ENCODE measurements around the gene SH2D1B.

SH2D1B gene

GRCh38 chr1:162381383-162381782 is 30.6 kb downstream of the SH2D1B start, which contains the start of gene C1orf226:
TSS of gene C1orf226 (plus strand) at chr1:162381728. CDS start at chr1:162381902, 174 bp downstream.
- DNase-seq: no peak

GRCh38 chr1:162380061-162380846 is 31.7 kb downstream of the SH2D1B start:
- no peak for DNase-seq

GRCh38 chr1:162376691-162377090 is 35.2 kb downstream of the SH2D1B start, which contains the start of gene SPATA46:
TSS of gene SPATA46 (minus strand) at chr1:162376854. CDS start at chr1:162376790, 64 bp downstream.
- DNase-seq: no peak

- no peak for DNase-seq
Measured at GRCh38 chr1:162375463-162375862, 36.5 kb downstream of the SH2D1B start.

- no peak for DNase-seq
Measured at GRCh38 chr1:162374406-162374805, 37.5 kb downstream of the SH2D1B start.

- no peak for DNase-seq
Measured at GRCh38 chr1:162373541-162374260, 38.2 kb downstream of the SH2D1B start.

GRCh38 chr1:162373072-162373427 is 38.9 kb downstream of the SH2D1B start:
- DNase-seq: no peak

- no peak for DNase-seq
Measured at GRCh38 chr1:162372159-162373071, 39.5 kb downstream of the SH2D1B start.

- DNase-seq: no peak
Measured at GRCh38 chr1:162371611-162372010, 40.3 kb downstream of the SH2D1B start.

GRCh38 chr1:162370721-162371120 is 41.2 kb downstream of the SH2D1B start:
- DNase-seq: no peak

- DNase-seq: no peak
Measured at GRCh38 chr1:162370161-162370560, 41.8 kb downstream of the SH2D1B start.

GRCh38 chr1:162369571-162369970 is 42.4 kb downstream of the SH2D1B start:
- no peak for DNase-seq

GRCh38 chr1:162368451-162368850 is 43.5 kb downstream of the SH2D1B start:
- DNase-seq: no peak

- DNase-seq: no peak
Measured at GRCh38 chr1:162367772-162368171, 44.2 kb downstream of the SH2D1B start.

GRCh38 chr1:162367073-162367472 is 44.9 kb downstream of the SH2D1B start:
- DNase-seq: no peak

- DNase-seq: no peak
Measured at GRCh38 chr1:162366671-162367070, 45.3 kb downstream of the SH2D1B start.

- no peak for DNase-seq
Measured at GRCh38 chr1:162366149-162366548, 45.8 kb downstream of the SH2D1B start.

GRCh38 chr1:162365284-162366020 is 46.5 kb downstream of the SH2D1B start:
- no peak for DNase-seq

- DNase-seq: no peak
Measured at GRCh38 chr1:162364498-162364897, 47.4 kb downstream of the SH2D1B start.

GRCh38 chr1:162363823-162364222 is 48.1 kb downstream of the SH2D1B start:
- DNase-seq: no peak

- no peak for DNase-seq
Measured at GRCh38 chr1:162361349-162361748, 50.6 kb downstream of the SH2D1B start.

- no peak for DNase-seq
Measured at GRCh38 chr1:162360874-162361260, 51.1 kb downstream of the SH2D1B start.
